ENCODE data around the gene NOP14.
"Not testable (repeated sequence)": the region's sequence is repeated elsewhere in the genome, so short reads cannot be mapped to it uniquely, and the experiment has no call there.

Gene NOP14

DNA sequence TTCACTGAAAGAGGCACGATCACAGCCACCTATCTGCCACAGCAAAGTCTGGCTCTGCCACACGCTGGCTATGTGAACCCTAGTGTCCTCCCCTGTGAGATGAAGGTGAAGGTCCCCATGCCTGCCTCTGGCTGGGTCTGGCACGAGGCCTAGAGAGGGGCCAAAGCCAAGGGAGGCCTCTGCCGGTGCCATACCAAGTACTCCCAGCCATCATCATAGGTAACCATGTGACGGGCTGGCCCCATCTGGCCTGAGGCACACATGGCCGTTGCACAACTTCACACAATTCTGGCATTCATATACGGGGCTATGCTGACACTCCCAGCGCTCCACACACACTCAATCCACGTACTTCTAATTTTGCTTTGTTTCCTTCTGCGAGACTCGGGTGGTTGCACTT is 15.3 kb downstream of the NOP14 start:
- DNase-seq (no peak), ATAC-seq (ENCODE audit: insufficient read depth, low read depth) (no peak)
- no peaks in the 10 kb centered on the region for H3K27me3 ChIP-seq (ENCODE audit: insufficient read depth, low read length, poor library complexity)
- no peak overlapping the region for H3K9ac ChIP-seq (ENCODE audit: low read depth, low read length)
- H3K9me3 ChIP-seq (ENCODE audit: insufficient read depth, low read length, severe bottlenecking): no peaks in the 10 kb centered on the region
- H3K4me3 ChIP-seq (ENCODE audit: low read depth in 1 of 2, low read length in 2 of 2): no peak overlapping the region
- H2AFZ ChIP-seq (ENCODE audit: low read depth, low read length): no peak overlapping the region
- no peak overlapping the region for H3K27ac ChIP-seq (ENCODE audit: low read length)
- no peaks in the 10 kb centered on the region for H3K4me1 ChIP-seq (ENCODE audit: insufficient read depth, low read length)
- H3K79me2 ChIP-seq (ENCODE audit: insufficient read depth, low read length): peaks cover 13% of the 10 kb centered on the region; the same call in 1 of the 2 replicates
- TF ChIP-seq EZH2 (IDR thresholded peaks at IDR 0.05; ENCODE audit: borderline replicate concordance, low read depth, low read length, severe bottlenecking) (no peak), CTCF (IDR thresholded peaks at IDR 0.05; ENCODE audit: borderline replicate concordance, extremely low read depth, low read length, poor library complexity, severe bottlenecking) (no peak)
- peaks cover 97% of the 10 kb centered on the region for H3K36me3 ChIP-seq (ENCODE audit: insufficient read depth, low read length)
- peaks cover 52% of the 10 kb centered on the region for H4K20me1 ChIP-seq (ENCODE audit: insufficient read depth, low read length)
- H3K4me2 ChIP-seq (ENCODE audit: insufficient read depth, low read length): no peak overlapping the region

- Histone ChIP-seq H3K79me2 (ENCODE audit: insufficient read depth, low read length) (peaks cover 13% of the 10 kb centered on the region; the same call in 1 of the 2 replicates), H3K27ac (ENCODE audit: low read length) (no peak overlapping the region), H3K4me1 (ENCODE audit: insufficient read depth, low read length) (no peaks in the 10 kb centered on the region), H3K27me3 (ENCODE audit: insufficient read depth, low read length, poor library complexity) (no peaks in the 10 kb centered on the region), H3K4me2 (ENCODE audit: insufficient read depth, low read length) (no peak overlapping the region), H3K36me3 (ENCODE audit: insufficient read depth, low read length) (peaks cover 97% of the 10 kb centered on the region), H4K20me1 (ENCODE audit: insufficient read depth, low read length) (peaks cover 57% of the 10 kb centered on the region), H2AFZ (ENCODE audit: low read depth, low read length) (no peak overlapping the region), H3K4me3 (ENCODE audit: low read depth in 1 of 2, low read length in 2 of 2) (no peak overlapping the region), H3K9me3 (ENCODE audit: insufficient read depth, low read length, severe bottlenecking) (no peaks in the 10 kb centered on the region), H3K9ac (ENCODE audit: low read depth, low read length) (no peak overlapping the region)
- ATAC-seq (ENCODE audit: insufficient read depth, low read depth): no peak
- DNase-seq: no peak
- TF ChIP-seq EZH2 (IDR thresholded peaks at IDR 0.05; ENCODE audit: borderline replicate concordance, low read depth, low read length, severe bottlenecking) (no peak), CTCF (IDR thresholded peaks at IDR 0.05; ENCODE audit: borderline replicate concordance, extremely low read depth, low read length, poor library complexity, severe bottlenecking) (no peak)
Observed at GRCh38 chr4:2946812-2947600, 16.2 kb downstream of the NOP14 start.

DNA sequence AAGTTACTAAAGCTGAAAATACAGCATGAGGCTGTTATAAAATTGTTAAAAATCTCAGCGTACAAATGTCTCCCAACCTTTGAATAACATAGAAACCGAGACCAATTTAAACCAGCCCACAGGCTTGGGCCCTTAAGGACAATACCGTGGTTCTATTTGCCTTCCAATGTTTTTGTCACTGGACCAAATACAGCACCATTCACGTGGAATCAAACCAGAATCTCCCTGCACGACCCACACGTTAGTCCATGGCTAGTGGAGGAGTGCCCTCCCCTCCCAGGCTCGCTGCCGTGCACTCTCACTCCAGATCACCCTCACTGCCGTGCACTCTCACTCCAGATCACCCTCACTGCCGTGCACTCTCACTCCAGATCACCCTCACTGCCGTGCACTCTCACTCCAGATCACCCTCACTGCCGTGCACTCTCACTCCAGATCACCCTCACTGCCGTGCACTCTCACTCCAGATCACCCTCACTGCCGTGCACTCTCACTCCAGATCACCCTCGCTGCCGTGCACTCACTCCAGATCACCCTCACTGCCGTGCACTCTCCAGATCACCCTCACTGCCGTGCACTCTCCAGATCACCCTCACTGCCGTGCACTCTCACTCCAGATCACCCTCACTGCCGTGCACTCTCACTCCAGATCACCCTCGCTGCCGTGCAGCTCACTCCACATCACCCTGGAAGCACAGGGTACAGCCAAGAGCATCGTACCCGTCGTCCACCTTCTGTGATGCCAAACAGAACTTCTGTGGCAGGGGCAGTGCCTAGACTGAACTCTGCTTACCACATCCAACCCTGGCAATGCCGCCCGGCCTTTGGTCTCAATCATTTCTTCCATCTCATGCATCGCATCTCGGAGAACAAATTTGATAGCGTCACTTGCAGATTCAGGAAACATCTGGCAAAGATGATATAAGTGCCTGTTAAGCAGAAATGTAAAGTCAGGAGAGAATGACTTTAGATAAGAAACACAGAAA is 17.3 kb downstream of the NOP14 start:
- H3K9ac ChIP-seq (ENCODE audit: low read depth, low read length); H3K27me3 ChIP-seq (ENCODE audit: insufficient read depth, low read length, poor library complexity); ATAC-seq (ENCODE audit: insufficient read depth, low read depth); H3K27ac ChIP-seq (ENCODE audit: low read length); H3K4me3 ChIP-seq (ENCODE audit: low read depth in 1 of 2, low read length in 2 of 2); H3K4me2 ChIP-seq (ENCODE audit: insufficient read depth, low read length); H3K9me3 ChIP-seq (ENCODE audit: insufficient read depth, low read length, severe bottlenecking); H2AFZ ChIP-seq (ENCODE audit: low read depth, low read length); DNase-seq; H3K4me1 ChIP-seq (ENCODE audit: insufficient read depth, low read length): not testable (repeated sequence)
- peaks cover 56% of the 10 kb centered on the region for H4K20me1 ChIP-seq (ENCODE audit: insufficient read depth, low read length)
- peaks cover 98% of the 10 kb centered on the region for H3K36me3 ChIP-seq (ENCODE audit: insufficient read depth, low read length)
- peaks cover 13% of the 10 kb centered on the region; the same call in 1 of the 2 replicates for H3K79me2 ChIP-seq (ENCODE audit: insufficient read depth, low read length)
